ENCODE data around the gene MRPS31.

GRCh38 chr13:40697711-40698110 is 73.3 kb downstream of the MRPS31 start:
- no peak for TF ChIP-seq CTCF (IDR thresholded peaks at IDR 0.05)
- no peak for TF ChIP-seq POLR2A (IDR thresholded peaks at IDR 0.05)

All from adrenal gland (tissue), 5 donors.